Brain microvascular endothelial cell (primary cell): ENCODE results near the gene BSCL2.
"Not testable (repeated sequence)": the region's sequence is repeated elsewhere in the genome, so short reads cannot be mapped to it uniquely, and the experiment has no call there.

ENCODE experiments used
- DNase-seq: peaks from one replicate; pipeline ENCODE4 v3.0.0-alpha.2; 2020
- H3K27ac ChIP-seq: fragments of 250-450 bp; sonication (Bioruptor Pico); 2 replicates; pipeline ENCODE4 v1.5.1; 2020; ENCODE audit warnings: mild to moderate bottlenecking, moderate library complexity
- H3K27me3 ChIP-seq: fragments of 250-450 bp; sonication (Bioruptor Pico); replicated peaks from 2 replicates; pipeline ENCODE4 v1.5.1; 2020; ENCODE audit warnings: mild to moderate bottlenecking
- H3K36me3 ChIP-seq: fragments of 250-450 bp; sonication (Bioruptor Pico); replicated peaks from 2 replicates; pipeline ENCODE4 v1.5.1; 2020; ENCODE audit warnings: mild to moderate bottlenecking
- H3K4me3 ChIP-seq: 2 replicates; pipeline ENCODE4 v1.5.1; 2011; ENCODE audit warnings: low read depth, mild to moderate bottlenecking, control low read depth, low read length, moderate library complexity
- in situ Hi-C: cut with HindIII; loops from 2 replicates; pipeline ENCODE4 v1.10.0; 2017; ENCODE audit warnings: low sequenced_read_pairs, low pct_ligation_motif_present
- TF ChIP-seq, protein P1 (sequence below): IDR thresholded peaks from 2 replicates; pipeline ENCODE4 v1.5.1; 2011; ENCODE audit warnings: low read depth, mild to moderate bottlenecking, moderate library complexity, low read length, control low read depth, inconsistent platforms; ENCODE audit errors: missing control alignments

Gene BSCL2

DNA sequence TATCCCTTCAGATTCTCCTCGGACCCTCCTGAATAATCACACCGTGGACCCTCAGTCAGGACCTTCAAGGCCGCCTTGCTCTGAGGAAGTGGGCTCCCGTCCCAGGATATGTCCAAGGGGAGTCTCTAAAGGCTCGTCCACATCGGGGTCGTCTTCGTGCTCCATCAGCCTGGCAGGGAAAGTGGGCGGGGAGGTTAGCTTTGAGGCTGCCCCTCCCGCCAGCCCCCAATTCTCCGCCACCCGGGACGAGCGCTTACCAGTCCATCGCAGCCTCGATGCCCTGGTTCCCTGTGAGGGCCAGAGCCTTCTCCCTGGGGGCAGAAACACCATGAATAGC lies 28.8 kb downstream of the BSCL2 start:
- Histone ChIP-seq H3K27ac (peak overlapping the region; percentile 71), H3K27me3 (no peaks in the 10 kb centered on the region), H3K4me3 (peak overlapping the region; percentile 95), H3K36me3 (peaks cover 12% of the 10 kb centered on the region)
- TF ChIP-seq, protein P1, sequence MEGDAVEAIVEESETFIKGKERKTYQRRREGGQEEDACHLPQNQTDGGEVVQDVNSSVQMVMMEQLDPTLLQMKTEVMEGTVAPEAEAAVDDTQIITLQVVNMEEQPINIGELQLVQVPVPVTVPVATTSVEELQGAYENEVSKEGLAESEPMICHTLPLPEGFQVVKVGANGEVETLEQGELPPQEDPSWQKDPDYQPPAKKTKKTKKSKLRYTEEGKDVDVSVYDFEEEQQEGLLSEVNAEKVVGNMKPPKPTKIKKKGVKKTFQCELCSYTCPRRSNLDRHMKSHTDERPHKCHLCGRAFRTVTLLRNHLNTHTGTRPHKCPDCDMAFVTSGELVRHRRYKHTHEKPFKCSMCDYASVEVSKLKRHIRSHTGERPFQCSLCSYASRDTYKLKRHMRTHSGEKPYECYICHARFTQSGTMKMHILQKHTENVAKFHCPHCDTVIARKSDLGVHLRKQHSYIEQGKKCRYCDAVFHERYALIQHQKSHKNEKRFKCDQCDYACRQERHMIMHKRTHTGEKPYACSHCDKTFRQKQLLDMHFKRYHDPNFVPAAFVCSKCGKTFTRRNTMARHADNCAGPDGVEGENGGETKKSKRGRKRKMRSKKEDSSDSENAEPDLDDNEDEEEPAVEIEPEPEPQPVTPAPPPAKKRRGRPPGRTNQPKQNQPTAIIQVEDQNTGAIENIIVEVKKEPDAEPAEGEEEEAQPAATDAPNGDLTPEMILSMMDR, result no peak
- in situ Hi-C loops, result no loop called here
- DNase-seq, result no peak

DNA sequence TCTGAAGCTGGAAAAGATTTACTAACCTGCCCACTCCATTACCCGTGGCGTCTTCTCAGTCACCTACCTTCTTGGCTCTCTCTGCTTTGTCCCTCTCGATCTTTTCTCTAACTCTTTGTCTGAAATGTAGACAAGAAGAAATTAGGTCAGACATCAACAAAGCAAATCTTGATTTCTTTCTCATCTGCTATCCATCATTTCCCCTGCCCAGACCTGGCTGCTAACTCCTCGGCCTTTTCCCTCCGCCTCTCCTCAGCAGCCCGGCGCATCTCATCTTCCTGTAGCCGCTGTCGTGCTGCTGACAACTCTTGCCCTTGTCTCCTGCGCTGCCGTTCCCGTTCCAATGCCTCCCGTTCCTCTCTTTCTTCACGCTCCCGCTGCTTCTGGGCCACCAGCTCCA lies 29.5 kb downstream of the BSCL2 start:
- no peak for DNase-seq
- TF ChIP-seq, protein P1, result no peak
- peak overlapping the region; percentile 95 for H3K4me3 ChIP-seq
- no peaks in the 10 kb centered on the region for H3K27me3 ChIP-seq
- in situ Hi-C loops, result no loop called here
- H3K36me3 ChIP-seq, result peaks cover 12% of the 10 kb centered on the region
- no peak overlapping the region for H3K27ac ChIP-seq

DNA sequence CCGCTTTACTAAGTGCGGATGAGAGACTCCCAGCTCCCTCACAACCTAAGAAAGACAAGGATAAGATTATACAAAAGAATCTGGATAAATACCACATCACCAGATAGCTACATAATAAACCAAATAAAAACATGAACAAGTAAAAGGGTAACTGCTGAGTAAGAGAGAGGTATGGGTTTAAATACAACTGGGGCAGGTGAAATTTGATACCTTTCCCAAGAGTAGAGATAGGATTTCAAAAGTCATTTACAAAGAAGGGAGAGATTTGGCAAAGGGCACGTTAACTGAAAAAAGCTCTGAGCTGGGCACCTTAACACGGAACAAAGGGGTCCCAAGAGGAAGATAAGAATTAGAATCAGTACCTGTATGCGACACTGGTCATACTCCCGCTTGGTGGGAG lies 30.1 kb downstream of the BSCL2 start:
- Histone ChIP-seq H3K4me3 (no peak overlapping the region), H3K27me3 (no peaks in the 10 kb centered on the region), H3K36me3 (peaks cover 12% of the 10 kb centered on the region), H3K27ac (no peak overlapping the region)
- TF ChIP-seq, protein P1, result no peak
- in situ Hi-C loops, result no loop called here
- DNase-seq, result no peak

DNA sequence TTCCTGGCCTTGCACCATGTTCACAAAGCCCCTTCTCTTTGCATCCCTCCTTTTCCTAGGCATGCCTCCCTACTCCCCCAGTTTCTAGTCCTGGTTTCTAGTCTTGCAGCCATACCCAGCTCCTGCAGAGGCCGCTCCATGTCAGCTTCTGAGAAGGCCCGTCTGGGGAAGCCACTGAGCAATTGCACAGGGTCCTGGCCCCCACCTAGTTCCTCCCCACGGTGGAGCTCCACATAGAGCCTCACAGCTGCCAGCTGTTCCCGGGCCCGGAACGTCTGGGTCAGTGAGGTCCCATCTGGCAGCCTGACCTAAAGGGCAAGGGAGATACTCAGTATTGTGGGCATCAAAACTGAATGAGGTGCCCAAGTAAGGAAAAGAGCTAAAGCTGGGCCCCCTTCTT lies 30.5 kb downstream of the BSCL2 start:
- DNase-seq, result no peak
- in situ Hi-C loops, result no loop called here
- peaks cover 12% of the 10 kb centered on the region for H3K36me3 ChIP-seq
- H3K27ac ChIP-seq, result no peak overlapping the region
- no peaks in the 10 kb centered on the region for H3K27me3 ChIP-seq
- no peak overlapping the region for H3K4me3 ChIP-seq
- TF ChIP-seq, protein P1, result no peak

DNA sequence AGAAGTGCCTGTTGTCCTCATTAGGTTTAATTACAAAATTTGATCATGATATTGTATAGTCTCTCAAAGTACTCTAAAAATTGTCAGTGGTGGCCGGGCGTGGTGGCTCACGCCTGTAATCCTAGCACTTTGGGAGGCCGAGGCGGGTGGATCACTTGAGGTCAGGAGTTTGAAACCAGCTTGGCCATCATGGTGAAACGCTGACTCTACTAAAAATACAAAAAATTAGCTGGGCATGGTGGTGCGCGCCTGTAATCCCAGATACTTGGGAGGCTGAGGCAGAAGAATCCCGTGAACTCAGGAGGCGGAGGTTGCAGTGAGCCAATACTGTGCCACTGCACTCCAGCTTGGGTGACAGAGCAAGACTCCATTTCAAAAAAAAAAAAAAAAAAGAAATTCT lies 31.8 kb downstream of the BSCL2 start:
- H3K36me3 ChIP-seq, result peaks cover 12% of the 10 kb centered on the region
- H3K4me3 ChIP-seq, H3K27me3 ChIP-seq, in situ Hi-C loops, H3K27ac ChIP-seq, DNase-seq: not testable (repeated sequence)

DNA sequence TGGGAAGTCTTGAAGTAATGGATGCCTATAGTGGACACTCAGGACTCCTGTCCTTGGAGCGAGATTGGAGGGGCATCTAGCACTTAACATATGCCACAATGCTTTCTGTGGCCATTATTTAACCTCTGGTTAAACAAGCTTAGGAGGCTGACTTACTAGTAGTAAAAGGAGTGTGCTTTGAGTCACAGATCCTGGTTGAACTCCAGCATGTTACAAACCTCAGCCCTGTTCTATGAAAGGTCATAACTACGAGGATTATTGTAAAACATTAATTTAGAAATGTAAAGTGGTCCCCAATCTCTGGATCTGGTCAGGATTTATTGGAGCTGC lies 34.1 kb downstream of the BSCL2 start:
- no peak overlapping the region for H3K27ac ChIP-seq
- TF ChIP-seq, protein P1, result no peak
- H3K4me3 ChIP-seq, result no peak overlapping the region
- no peak for DNase-seq
- in situ Hi-C loops, result no loop called here
- H3K27me3 ChIP-seq, result no peaks in the 10 kb centered on the region
- peaks cover 12% of the 10 kb centered on the region for H3K36me3 ChIP-seq
